Tibial artery (tissue), 4 donors: ENCODE results near the gene HGFAC.

Experiments used
- DNase-seq, 2 donors: peaks; one replicate each; pipeline ENCODE4 v3.0.0-alpha.2; 2019
- H3K27ac ChIP-seq, 2 donors: fragments of 200-600 bp; sonication (generic) in 1 of 2; 1 replicate in 1 of 2; 2 replicates in 1 of 2; pipeline ENCODE4 v1.5.1; 2018 to 2019; ENCODE audit warnings: mild to moderate bottlenecking in 1 of 2
- H3K27me3 ChIP-seq, 2 donors: fragments of 200-600 bp; sonication (generic) in 1 of 2; one replicate each; pipeline versions ENCODE4 v1.5.1 to v1.6.0; 2016 to 2019
- H3K36me3 ChIP-seq, 3 donors: fragments of 200-600 bp; sonication (generic) in 2 of 3; one replicate each; pipeline ENCODE4 v1.5.1; 2016 to 2019; ENCODE audit warnings: mild to moderate bottlenecking in 2 of 3
- H3K4me1 ChIP-seq, 4 donors: fragments of 200-600 bp; sonication (generic) in 2 of 4; 1 replicate in 3 of 4; 2 replicates in 1 of 4; pipeline ENCODE4 v1.5.1; 2016 to 2019
- H3K4me3 ChIP-seq, 2 donors: fragments of 200-600 bp; sonication (generic) in 1 of 2; 1 replicate in 1 of 2; 2 replicates in 1 of 2; pipeline ENCODE4 v1.5.1; 2018 to 2019; ENCODE audit warnings: mild to moderate bottlenecking in 2 of 2
- H3K9me3 ChIP-seq, 3 donors: fragments of 200-600 bp; sonication (generic) in 1 of 3; one replicate each; pipeline ENCODE4 v1.5.1; 2016 to 2019
- intact Hi-C: fragments of 100-400 bp; cut with DNase I; formaldehyde crosslinking; loops from one replicate; pipeline ENCODE4 v1.15.0; 2023; ENCODE audit warnings: low total_unique reads
- TF ChIP-seq, protein P1 (sequence below), 2 experiments: fragments of 200-600 bp in 1 of 2; fragments of 450-650 bp in 1 of 2; IDR thresholded peaks; one replicate each; pipeline ENCODE4 v1.5.1; 2017 to 2019; ENCODE audit warnings: antibody characterized with exemption in 2 of 2, mild to moderate bottlenecking in 1 of 2, moderate library complexity in 1 of 2

The HGFAC gene

DNA sequence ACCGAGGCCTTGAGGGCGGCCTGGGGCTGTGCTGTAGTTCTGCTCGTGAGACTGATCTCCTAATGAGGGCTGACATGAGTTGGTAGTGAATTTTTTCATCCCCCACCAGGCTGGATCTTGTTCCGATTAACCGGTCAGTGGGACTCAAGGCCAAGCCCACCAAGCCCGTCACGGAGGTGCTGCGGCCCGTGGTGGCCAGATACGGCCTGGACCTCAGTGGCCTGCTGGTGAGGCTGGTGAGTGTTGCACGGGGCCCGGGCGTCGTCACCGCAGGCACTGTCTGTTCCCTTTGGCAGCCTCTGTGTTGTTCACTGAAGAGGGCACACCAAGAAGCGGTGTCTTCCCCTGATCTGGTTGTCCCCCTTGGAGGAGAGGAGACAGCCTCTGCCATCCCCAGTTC, 18.4 kb upstream of the HGFAC start:
- H3K27me3 ChIP-seq, result no peaks in the 10 kb centered on the region
- intact Hi-C loops, result loop anchor here (10.0 kb wide), 1 partner anchor 59 kb away; no protein-coding TSS in a partner anchor
- no peak overlapping the region for H3K4me3 ChIP-seq
- no peaks in the 10 kb centered on the region for H3K9me3 ChIP-seq
- H3K4me1 ChIP-seq, result no peaks in the 10 kb centered on the region
- peaks cover 7 to 81% (median 37%) of the 10 kb centered on the region in 3 donors for H3K36me3 ChIP-seq
- TF ChIP-seq, protein P1, sequence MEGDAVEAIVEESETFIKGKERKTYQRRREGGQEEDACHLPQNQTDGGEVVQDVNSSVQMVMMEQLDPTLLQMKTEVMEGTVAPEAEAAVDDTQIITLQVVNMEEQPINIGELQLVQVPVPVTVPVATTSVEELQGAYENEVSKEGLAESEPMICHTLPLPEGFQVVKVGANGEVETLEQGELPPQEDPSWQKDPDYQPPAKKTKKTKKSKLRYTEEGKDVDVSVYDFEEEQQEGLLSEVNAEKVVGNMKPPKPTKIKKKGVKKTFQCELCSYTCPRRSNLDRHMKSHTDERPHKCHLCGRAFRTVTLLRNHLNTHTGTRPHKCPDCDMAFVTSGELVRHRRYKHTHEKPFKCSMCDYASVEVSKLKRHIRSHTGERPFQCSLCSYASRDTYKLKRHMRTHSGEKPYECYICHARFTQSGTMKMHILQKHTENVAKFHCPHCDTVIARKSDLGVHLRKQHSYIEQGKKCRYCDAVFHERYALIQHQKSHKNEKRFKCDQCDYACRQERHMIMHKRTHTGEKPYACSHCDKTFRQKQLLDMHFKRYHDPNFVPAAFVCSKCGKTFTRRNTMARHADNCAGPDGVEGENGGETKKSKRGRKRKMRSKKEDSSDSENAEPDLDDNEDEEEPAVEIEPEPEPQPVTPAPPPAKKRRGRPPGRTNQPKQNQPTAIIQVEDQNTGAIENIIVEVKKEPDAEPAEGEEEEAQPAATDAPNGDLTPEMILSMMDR (IDR thresholded peaks at IDR 0.05), result no peak
- DNase-seq, result no peak
- no peak overlapping the region for H3K27ac ChIP-seq

DNA sequence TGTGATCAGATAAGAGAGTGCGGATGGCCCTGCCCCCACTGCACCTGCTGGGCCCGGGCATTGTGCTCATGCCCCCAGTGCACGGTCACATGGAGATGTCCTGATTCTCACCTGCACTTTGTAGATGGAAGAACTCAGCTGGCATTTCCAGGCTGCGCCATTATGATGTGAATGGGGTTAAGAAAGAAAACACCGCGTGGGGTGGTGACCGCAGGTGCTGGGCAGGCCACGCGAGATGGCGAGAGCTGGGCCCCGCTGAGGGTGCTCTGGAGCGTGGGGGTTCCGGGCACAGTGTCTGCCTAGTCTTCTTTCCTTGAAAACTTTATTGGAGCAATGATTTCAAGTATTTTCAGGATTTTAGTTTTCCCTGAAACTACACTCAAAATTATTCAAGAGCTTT, 17.8 kb upstream of the HGFAC start:
- peaks cover 7 to 82% (median 35%) of the 10 kb centered on the region in 3 donors for H3K36me3 ChIP-seq

DNA sequence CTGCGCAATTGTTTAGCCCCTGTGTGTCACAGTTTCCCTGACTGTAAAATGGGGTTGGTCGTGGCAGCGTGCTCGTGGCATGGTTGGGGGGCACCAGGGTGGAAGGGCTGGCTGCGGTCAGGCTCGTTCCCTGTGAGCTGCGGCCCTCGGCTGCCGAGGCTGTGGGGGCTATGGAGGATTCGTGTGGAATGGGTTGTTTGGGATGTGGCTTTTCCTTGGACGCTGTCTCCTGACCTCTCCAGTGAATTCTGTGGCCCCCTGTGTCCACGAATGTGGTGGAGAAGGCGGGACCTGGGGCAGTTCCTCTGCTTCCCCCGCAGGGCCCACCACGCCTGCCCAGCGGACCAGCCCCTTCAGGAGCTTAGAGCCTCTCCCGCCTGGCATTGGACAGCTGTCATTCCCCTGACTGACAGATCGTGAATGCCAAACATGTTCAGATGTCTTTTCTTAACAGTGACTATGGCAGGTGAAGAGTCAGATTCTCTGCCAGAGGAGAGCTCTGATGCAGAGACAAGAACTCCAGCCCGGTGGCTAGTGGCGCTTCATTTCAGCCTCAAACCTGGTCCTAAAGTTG, 17.2 kb upstream of the HGFAC start:
- H3K27me3 ChIP-seq, result no peaks in the 10 kb centered on the region
- TF ChIP-seq, protein P1 (IDR thresholded peaks at IDR 0.05), result no peak
- no peak overlapping the region for H3K27ac ChIP-seq
- peaks cover 7 to 86% (median 37%) of the 10 kb centered on the region in 3 donors for H3K36me3 ChIP-seq
- intact Hi-C loops, result loop anchor here (10.0 kb wide), 1 partner anchor 60 kb away; no protein-coding TSS in a partner anchor
- H3K9me3 ChIP-seq, result no peaks in the 10 kb centered on the region
- no peaks in the 10 kb centered on the region for H3K4me1 ChIP-seq
- H3K4me3 ChIP-seq, result no peak overlapping the region
- no peak for DNase-seq

More for the DNA sequence above, 17.8 kb upstream of the HGFAC start:
- H3K27me3 ChIP-seq, result no peaks in the 10 kb centered on the region
- H3K4me3 ChIP-seq, result no peak overlapping the region
- no peak overlapping the region for H3K27ac ChIP-seq
- DNase-seq, result no peak
- H3K4me1 ChIP-seq, result no peaks in the 10 kb centered on the region
- TF ChIP-seq, protein P1 (IDR thresholded peaks at IDR 0.05), result no peak
- intact Hi-C loops, result loop anchor here (10.0 kb wide), 1 partner anchor 59 kb away; no protein-coding TSS in a partner anchor
- H3K9me3 ChIP-seq, result no peaks in the 10 kb centered on the region

DNA sequence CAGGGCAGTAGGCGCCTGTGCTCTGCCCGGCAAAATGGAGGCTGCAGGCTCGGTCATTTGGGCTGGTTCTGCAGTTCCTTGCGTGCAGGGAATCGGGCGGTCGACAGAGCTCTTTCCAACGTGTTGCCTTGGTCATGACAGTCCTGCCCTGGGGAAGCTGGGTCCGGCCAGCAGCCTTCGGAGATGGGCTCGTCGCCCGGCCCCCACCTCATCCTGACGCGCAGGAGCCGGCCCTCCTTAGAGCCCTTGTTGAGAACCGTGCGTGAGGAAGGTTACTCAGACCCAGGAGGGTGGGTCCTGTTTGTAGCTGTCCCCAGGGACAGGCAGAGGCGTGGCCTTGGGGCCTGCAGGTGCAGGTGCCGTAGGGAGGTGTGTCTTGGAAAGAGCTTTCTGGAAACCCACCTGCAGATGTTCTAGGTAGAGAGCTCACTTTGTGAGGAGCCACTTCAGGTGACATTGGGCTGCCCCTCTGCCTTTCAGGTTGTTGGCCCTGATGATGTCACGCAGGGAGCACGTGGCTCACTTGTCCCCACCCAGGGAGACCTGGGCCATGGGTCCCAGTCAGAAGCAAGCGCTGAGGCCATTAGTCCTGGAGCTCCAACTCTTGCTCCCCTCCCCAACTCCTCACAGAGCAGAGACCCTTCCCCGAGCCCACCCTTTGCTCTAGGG, 15.2 kb upstream of the HGFAC start:
- TF ChIP-seq, protein P1 (IDR thresholded peaks at IDR 0.05), result no peak
- H3K27ac ChIP-seq, result no peak overlapping the region
- no peaks in the 10 kb centered on the region for H3K27me3 ChIP-seq
- H3K36me3 ChIP-seq, result peaks cover 7 to 90% (median 56%) of the 10 kb centered on the region in 3 donors
- no peaks in the 10 kb centered on the region for H3K9me3 ChIP-seq
- DNase-seq, result no peak
- H3K4me1 ChIP-seq, result no peaks in the 10 kb centered on the region
- intact Hi-C loops, result loop anchor here (10.0 kb wide), 1 partner anchor 62 kb away; no protein-coding TSS in a partner anchor
- no peak overlapping the region for H3K4me3 ChIP-seq

DNA sequence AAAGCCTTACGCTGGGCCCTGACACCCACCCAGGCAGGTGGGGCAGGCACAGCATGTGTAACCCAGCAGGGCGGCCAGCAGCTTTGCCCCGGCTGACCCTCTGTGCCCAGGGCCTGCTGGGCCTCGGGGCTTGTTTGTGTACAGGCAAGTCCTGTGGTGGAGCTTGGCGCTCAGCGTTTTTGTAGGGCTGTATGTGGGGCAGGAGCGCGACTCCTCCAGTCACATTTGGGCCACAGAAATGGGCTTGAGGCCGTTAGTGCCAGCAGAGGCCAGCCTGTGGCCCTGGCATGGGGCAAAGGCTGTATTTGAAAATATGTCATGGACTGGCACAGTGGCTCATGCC, 14.7 kb upstream of the HGFAC start:
- intact Hi-C loops, result loop anchor here (10.0 kb wide), 1 partner anchor 62 kb away; no protein-coding TSS in a partner anchor

More for the DNA sequence above, 14.7 kb upstream of the HGFAC start:
- H3K9me3 ChIP-seq, result no peaks in the 10 kb centered on the region
- no peak overlapping the region for H3K27ac ChIP-seq
- no peaks in the 10 kb centered on the region for H3K4me1 ChIP-seq
- H3K27me3 ChIP-seq, result no peaks in the 10 kb centered on the region
- no peak overlapping the region for H3K4me3 ChIP-seq
- TF ChIP-seq, protein P1 (IDR thresholded peaks at IDR 0.05), result no peak
- H3K36me3 ChIP-seq, result peaks cover 7 to 90% (median 59%) of the 10 kb centered on the region in 3 donors
- DNase-seq, result no peak
